GM21619 (cell line): ENCODE measurements around the gene PPA2.
"Not testable (repeated sequence)": the region's sequence is repeated elsewhere in the genome, so short reads cannot be mapped to it uniquely, and the experiment has no call there.

Experiments
- ATAC-seq: cut with Tn5 transposase; IDR thresholded peaks from one replicate; pipeline ENCODE4 v1.9.1; 2021; ENCODE audit not compliant: unreplicated experiment

The PPA2 gene

GRCh38 chr4:105461221-105461620, 12.6 kb downstream of the PPA2 start:
- no peak for ATAC-seq

- no peak for ATAC-seq
These were observed 13.6 kb downstream of the PPA2 start for GRCh38 chr4:105460306-105460705.

DNA sequence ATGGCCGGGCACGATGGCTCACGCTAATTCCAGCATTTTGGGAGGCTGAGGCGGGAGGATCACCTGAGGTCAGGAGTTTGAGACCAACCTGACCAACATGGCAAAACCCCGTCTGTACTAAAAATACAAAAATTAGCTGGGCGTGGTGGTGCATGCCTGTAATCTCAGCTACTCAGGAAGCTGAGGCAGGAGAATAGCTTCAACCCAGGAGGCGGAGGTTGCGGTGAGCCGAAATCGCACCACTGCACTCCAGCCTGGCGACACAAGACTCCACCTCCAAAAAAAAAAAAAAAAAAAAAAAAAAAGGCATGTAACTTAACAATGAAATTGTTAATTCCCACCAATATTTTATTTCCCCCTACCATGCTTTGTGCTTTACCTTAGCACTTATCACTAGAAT, 15.3 kb downstream of the PPA2 start:
- not testable (repeated sequence) for ATAC-seq

DNA sequence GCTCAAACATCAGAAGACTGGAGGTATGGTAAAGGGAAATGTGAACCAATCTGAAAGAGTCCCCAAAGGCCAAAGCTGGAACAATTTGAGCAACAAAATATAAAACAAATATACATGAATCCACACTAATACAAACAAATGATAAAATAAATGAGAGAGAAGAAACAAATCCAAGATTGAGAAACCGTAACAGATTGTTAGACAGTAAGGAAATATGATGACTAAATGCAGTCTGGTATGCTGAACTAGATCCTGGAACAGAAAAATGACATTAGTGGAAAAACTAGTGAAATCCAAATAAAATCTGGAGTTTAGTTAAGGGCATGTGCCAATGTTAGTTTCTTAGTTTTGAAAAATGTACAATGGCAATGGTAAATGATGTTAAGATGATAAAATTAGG, 15.9 kb downstream of the PPA2 start:
- no peak for ATAC-seq

DNA sequence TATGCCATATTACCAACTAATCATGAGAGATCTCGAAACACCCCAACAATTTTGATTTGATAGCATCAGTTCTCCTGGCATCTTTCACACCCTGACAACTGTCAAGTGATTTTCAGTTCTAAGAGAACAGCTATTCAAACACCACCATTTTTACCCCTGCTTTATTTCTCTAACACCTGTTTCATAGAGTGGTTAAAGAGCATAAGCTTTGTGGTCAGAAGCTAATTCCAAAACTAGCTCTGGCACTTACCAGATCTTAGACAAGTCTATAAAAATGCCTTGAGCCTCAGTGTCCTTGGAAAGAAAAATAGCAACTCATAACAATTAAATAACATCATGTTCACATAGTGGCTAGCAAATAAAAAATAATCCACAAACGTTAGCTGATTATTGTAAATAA, 17.9 kb downstream of the PPA2 start:
- no peak for ATAC-seq

DNA sequence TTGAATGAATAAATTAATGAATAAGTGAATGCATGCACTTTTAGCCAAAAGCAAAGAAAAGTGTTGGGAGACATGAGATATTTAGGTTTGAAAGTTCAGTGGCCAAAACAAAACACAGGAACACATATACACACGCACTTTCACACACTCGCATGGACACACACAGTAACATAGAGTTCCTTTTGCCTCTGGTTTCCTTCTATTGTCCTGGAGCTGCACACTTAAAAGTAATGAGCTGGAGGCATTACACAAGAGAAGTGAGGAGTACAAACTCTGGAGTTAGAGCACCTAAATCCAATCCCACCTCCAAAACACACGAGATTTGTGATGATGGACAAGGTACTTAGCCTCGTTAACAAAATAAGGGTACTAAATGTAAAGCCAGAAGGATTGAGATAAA, 18.7 kb downstream of the PPA2 start:
- no peak for ATAC-seq

- peak; percentile 85 for ATAC-seq
These were observed 20.2 kb downstream of the PPA2 start for GRCh38 chr4:105453550-105454205.

- ATAC-seq: no peak
These were observed 22.5 kb downstream of the PPA2 start for GRCh38 chr4:105451346-105451745.

GRCh38 chr4:105440890-105441289, 33.0 kb downstream of the PPA2 start:
- no peak for ATAC-seq

DNA sequence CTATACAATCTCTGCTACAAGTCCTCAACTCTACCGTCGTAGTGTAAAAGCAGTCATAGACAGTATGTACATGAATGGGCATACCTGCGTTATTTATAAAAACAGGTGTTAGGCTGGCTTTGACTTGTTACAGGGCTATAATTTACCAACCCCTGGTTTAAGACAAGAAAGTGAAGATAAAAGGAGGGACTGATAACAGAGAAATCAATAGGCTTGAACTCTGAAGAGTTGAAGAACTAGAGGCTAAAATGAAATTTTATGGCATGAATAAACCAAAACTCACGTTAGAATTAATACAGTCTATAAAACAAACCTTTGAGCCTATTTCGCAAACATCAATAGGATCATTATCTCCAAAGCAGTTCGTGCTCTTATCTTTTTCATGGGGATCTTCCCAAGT, 36.2 kb downstream of the PPA2 start:
- no peak for ATAC-seq

DNA sequence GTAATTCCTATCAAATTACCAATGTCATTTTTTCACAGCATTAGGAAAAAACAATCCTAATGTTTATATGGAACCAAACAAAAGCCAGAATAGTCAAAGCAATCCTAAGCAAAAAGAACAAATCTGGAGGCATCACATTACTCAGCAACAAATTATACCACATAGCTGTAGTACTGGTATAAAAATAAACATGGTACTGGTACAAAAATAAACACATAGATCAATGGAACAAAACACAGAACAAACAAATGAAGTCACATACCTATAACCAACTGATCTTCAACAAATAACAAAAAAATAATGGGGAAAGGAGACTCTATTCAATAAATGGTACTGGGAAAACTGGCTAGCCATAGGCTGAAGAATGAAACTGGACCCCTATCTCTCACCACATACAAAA, 37.4 kb downstream of the PPA2 start:
- no peak for ATAC-seq

- no peak for ATAC-seq
These were observed 38.9 kb downstream of the PPA2 start for GRCh38 chr4:105434940-105435339.

- no peak for ATAC-seq
These were observed 40.4 kb downstream of the PPA2 start for GRCh38 chr4:105433421-105433820.

DNA sequence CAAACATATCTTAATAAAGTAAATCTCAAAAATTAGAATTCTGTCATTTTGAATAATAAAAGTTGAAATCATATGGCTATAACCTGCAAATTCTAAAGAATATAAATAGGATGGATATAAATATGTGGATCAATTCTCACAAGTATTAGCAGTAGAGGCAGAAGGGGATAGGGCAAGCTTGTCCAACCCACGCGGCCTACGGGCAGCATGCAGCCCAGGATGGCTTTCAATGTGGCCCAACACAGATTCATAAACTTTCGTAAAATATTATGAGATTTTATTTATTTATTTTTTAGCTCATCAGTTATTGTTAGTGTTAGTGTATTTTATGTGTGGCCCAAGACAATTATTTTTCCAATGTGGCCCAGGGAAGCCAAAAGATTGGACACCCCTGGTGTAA, 41.4 kb downstream of the PPA2 start:
- ATAC-seq: no peak

DNA sequence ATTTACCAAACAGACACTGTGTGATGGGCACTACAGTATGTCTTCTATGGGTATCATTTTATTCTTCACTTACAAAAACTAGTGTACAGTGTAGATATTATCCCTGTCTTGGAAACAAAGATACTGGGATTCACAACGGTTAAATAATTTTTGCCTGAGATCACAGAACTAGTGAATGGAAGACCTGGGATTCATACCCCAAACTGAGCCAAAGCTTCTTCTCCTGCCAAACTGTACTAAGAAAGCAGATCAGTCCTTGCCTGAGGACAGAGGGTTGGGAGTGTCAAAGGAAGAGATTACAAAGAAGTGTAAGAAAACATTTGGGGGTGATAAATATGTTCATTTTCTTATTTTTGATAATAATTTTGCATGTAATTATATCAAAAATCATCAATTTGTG, 43.1 kb downstream of the PPA2 start:
- no peak for ATAC-seq

- ATAC-seq: no peak
These were observed 47.5 kb downstream of the PPA2 start for GRCh38 chr4:105426187-105426897.

- no peak for ATAC-seq
These were observed 51.5 kb downstream of the PPA2 start for GRCh38 chr4:105422207-105422920.

DNA sequence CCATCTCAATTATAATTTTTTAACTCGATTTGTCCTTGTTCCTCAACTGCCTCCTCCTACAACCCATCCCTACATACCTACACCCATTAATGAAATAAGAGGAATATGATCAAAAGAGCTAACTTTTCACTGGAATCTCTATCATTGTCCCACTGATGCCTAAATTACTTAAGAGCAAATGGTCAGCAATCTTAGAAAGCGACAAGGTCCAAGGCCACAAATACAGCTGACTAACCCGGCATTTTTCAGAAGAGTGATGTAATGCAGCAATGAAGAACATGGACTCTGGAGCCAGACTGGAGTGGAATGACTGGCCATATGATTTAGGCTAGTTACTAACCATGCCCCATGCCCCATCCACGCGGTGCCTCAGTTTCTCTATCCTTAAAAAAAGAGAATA, 56.2 kb downstream of the PPA2 start:
- no peak for ATAC-seq

DNA sequence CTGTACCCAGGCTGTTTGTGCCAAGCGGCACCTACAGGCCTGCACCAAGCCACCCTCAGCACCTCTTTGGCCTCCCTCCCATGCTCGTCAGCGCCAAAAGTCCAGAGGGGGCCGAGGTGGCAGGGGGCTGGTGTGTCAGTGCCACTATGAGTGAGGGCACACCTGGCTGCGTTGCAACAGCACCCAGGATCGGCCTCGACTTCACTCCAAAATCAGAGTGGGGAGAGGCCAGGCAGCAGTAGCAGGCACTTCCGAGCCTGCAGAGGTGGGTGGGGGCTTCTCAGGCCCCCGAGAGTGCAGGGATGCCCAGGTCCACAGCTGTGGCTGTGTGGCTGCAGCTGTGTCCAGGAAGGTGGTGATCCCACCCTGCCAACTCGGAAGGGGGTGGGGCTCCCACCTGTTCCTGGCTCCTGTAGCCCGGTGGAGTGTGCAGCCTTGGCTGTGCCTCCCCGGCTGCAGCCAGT, 58.5 kb downstream of the PPA2 start:
- no peak for ATAC-seq

DNA sequence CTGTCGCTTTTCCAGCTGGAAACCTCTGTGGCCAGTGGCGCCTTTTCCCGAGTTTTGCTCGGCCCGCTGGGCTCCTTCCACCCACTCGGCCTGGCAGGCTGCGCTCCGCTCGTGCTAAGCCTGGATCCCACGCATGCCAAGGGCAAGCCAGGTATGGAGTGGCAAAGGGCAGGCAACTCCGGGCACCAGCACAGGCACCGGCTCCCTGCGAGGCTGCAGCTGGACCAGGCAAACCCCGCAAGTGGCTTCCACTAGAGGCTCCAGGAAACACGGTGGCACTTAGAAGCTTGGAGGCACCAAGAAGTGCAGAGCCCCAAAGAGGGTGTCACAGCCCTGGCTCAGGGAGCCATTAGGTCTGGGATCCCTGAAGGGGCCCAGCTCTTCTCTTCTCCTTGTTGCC, 59.5 kb downstream of the PPA2 start:
- no peak for ATAC-seq

DNA sequence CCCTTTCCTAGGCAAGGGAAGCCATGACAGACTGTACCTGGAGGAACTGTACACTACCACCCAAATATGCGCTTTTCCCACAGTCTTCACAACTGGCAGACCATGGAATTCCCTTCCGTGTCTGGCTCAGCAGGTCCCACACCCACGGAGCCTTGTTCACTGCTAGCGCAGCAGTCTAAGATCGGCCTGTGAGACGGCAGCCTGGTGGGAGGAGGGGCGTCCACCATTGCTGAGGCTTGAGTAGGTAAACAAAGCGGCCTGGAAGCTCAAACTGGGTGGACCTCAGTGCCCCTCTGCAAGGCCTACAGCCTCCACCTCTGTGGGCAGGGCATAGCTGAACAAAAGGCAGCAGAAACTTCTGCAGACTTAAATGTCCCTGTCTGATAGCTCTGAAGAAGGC, 64.7 kb downstream of the PPA2 start:
- ATAC-seq: not testable (repeated sequence)
